Activated CD8-positive, alpha-beta T cell treated with anti-CD3 and anti-CD28 coated beads for 36 hours (primary cell): ENCODE measurements around the gene TSN. TPM values are rescaled to one million over a fixed set of nuclear protein-coding genes. Genes with fewer than 3 reads are reported as not detected.

Experiments
- ATAC-seq: fragments of 200-7000 bp; cut with Tn5 transposase; one replicate; pipeline ENCODE4 v1.10.0; 2021; ENCODE audit warnings: mild to moderate bottlenecking, moderate library complexity
- CTCF ChIA-PET: fragments of 350-600 bp; sonication (Branson Sonifier 250); formaldehyde crosslinking; loops from one replicate; lab custom pipeline; 2021; ENCODE audit warnings: antibody characterized with exemption; lab: Charles Lee
- POLR2A ChIA-PET: fragments of 350-600 bp; sonication (Branson Sonifier 250); formaldehyde crosslinking; loops from one replicate; lab custom pipeline; 2021; ENCODE audit warnings: antibody characterized with exemption; lab: Charles Lee
- DNase-seq: peaks from one replicate; pipeline ENCODE4 v3.0.0-alpha.2; 2020
- H3K27ac Mint-ChIP-seq: one replicate; pipeline ENCODE4 v1.8.0; 2021; ENCODE audit warnings: mild to moderate bottlenecking, mixed read lengths
- H3K27me3 Mint-ChIP-seq: one replicate; pipeline ENCODE4 v1.8.0; 2021; ENCODE audit warnings: mixed read lengths
- H3K36me3 Mint-ChIP-seq: one replicate; pipeline ENCODE4 v1.8.0; 2021; ENCODE audit warnings: low read depth, mixed read lengths
- H3K4me1 Mint-ChIP-seq: one replicate; pipeline ENCODE4 v1.8.0; 2021; ENCODE audit warnings: low read depth, mixed read lengths
- H3K4me3 Mint-ChIP-seq: one replicate; pipeline ENCODE4 v1.8.0; 2021; ENCODE audit warnings: mild to moderate bottlenecking, moderate library complexity, mixed read lengths
- H3K9me3 Mint-ChIP-seq: one replicate; pipeline ENCODE4 v1.8.0; 2021; ENCODE audit warnings: mixed read lengths
- intact Hi-C: fragments of 100-400 bp; cut with micrococcal nuclease; formaldehyde crosslinking; loops from one replicate; pipeline ENCODE4 v1.10.0; 2022
- total RNA-seq, 2 experiments: library from RNA; stranded (reverse); gene quantifications; one replicate each; pipeline ENCODE4 v1.2.3, GENCODE V29; 2021
- TF ChIP-seq, protein P1 (sequence below): fragments of 200-600 bp; IDR thresholded peaks from one replicate; pipeline ENCODE4 v1.8.0; 2022; ENCODE audit warnings: antibody characterized with exemption, mild to moderate bottlenecking

The TSN gene
- total RNA-seq, 2 experiments from 2014 or later, result 55.9 to 58.1 TPM

DNA sequence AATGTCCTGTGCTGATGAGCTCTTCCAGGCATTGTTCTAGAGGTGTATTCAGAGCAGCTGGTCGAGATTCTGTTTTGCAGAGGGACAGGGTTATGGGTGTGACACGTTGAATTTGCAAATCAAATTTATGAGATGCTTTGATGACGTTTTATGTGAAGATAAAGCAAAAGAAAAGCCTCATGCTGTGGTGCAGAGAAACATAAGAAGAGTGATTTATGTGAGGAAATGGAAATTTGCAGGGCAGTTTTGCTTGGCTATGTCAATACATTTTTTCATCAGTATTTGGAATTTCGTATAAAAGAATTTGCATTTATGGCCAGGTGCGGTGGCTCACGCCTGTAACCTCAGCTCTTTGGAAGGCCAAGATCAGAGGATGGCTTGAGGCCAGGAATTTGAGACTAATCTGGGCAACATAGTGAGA is 36.4 kb downstream of the TSN start:
- Mint-ChIP-seq H3K36me3 (no peaks in the 10 kb centered on the region), H3K9me3 (no peaks in the 10 kb centered on the region), H3K4me3 (no peak overlapping the region), H3K27ac (no peak overlapping the region), H3K4me1 (no peaks in the 10 kb centered on the region), H3K27me3 (peaks cover 2% of the 10 kb centered on the region)
- CTCF ChIA-PET, result no interaction called here
- intact Hi-C loops, result no loop called here
- POLR2A ChIA-PET, result no interaction called here
- ATAC-seq (no peak), DNase-seq (no peak)
- TF ChIP-seq, protein P1, sequence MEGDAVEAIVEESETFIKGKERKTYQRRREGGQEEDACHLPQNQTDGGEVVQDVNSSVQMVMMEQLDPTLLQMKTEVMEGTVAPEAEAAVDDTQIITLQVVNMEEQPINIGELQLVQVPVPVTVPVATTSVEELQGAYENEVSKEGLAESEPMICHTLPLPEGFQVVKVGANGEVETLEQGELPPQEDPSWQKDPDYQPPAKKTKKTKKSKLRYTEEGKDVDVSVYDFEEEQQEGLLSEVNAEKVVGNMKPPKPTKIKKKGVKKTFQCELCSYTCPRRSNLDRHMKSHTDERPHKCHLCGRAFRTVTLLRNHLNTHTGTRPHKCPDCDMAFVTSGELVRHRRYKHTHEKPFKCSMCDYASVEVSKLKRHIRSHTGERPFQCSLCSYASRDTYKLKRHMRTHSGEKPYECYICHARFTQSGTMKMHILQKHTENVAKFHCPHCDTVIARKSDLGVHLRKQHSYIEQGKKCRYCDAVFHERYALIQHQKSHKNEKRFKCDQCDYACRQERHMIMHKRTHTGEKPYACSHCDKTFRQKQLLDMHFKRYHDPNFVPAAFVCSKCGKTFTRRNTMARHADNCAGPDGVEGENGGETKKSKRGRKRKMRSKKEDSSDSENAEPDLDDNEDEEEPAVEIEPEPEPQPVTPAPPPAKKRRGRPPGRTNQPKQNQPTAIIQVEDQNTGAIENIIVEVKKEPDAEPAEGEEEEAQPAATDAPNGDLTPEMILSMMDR, result no peak

DNA sequence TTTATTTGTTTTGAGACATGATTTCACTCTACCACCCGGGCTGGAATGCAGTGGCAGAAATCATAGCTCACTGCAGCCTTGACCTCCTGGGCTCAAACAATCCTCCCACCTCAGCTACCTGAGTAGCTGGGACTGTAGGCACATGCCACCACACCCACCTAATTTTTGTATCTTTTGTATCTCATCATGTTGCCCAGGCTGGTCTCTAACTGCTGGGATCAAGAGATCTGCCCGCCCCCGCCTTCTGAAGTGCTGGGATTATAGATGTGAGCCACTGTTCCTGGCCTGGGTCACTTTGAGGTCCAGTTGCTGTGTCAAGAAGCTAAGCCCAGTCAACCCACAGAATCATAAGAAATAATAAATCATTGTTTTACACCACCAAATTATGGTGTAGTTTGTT is 38.4 kb downstream of the TSN start:
- Mint-ChIP-seq H3K4me3 (no peak overlapping the region), H3K9me3 (no peaks in the 10 kb centered on the region), H3K27ac (no peak overlapping the region), H3K36me3 (no peaks in the 10 kb centered on the region), H3K4me1 (no peaks in the 10 kb centered on the region), H3K27me3 (peaks cover 1% of the 10 kb centered on the region)
- intact Hi-C loops, result no loop called here
- ChIA-PET CTCF (no interaction called here), POLR2A (no interaction called here)
- no peak for ATAC-seq
- TF ChIP-seq, protein P1, result no peak
- DNase-seq, result no peak

DNA sequence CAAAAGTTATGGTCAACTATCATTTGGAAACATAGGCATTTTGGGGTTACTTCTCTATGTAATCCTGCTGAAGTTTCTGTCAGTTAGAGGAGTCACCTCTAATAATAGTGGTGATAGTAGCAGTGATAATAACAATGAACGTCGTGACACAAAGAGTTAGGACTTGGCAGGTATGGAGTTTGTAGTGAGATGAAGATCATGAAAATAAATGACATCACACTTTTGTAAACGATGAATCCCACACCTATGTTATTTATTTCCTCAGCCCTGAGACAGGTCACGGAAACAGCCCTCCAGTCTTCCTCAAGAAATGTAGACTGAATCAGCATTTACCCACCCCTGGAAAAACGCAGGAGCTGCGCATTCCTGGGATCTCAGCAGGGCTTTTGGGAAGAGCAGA is 38.8 kb downstream of the TSN start:
- intact Hi-C loops, result no loop called here
- H3K9me3 Mint-ChIP-seq, result no peaks in the 10 kb centered on the region
- POLR2A ChIA-PET, result no interaction called here

DNA sequence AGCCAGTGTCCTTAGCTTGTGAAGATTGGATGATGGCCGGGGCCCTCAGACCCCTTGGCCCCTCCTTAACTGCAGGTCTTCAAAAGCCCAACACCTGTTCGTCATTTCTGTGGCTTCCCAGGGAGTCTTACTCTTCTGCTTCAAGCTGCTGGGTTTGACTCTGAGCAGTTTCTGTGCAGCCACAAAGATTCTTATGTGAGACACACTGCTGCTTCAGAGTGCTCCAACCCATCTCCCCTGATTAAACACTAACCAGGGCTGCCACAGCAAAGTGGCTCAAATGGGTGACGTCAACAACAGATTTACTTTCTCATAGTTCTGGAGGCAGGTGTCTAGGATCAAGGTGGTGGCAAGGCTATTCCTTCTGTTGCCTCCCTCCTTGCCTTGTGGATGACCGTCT is 40.8 kb downstream of the TSN start:
- no peaks in the 10 kb centered on the region for H3K4me1 Mint-ChIP-seq
- ChIA-PET POLR2A (no interaction called here), CTCF (interaction anchor here (2.1 kb wide), 1 partner anchor 15 kb away, joined by 8 read pairs; no protein-coding TSS in a partner anchor)
- no peaks in the 10 kb centered on the region for H3K27me3 Mint-ChIP-seq
- peaks cover under 1% of the 10 kb centered on the region for H3K9me3 Mint-ChIP-seq
- DNase-seq, result no peak
- no peak overlapping the region for H3K27ac Mint-ChIP-seq
- ATAC-seq, result no peak
- TF ChIP-seq, protein P1, result no peak
- intact Hi-C loops, result no loop called here
- H3K36me3 Mint-ChIP-seq, result no peaks in the 10 kb centered on the region
- H3K4me3 Mint-ChIP-seq, result no peak overlapping the region

More for the DNA sequence above, 38.8 kb downstream of the TSN start:
- DNase-seq (no peak), ATAC-seq (no peak)
- Mint-ChIP-seq H3K4me1 (no peaks in the 10 kb centered on the region), H3K27me3 (no peaks in the 10 kb centered on the region), H3K4me3 (no peak overlapping the region), H3K27ac (no peak overlapping the region), H3K36me3 (no peaks in the 10 kb centered on the region)
- TF ChIP-seq, protein P1, result no peak
- CTCF ChIA-PET, result no interaction called here

DNA sequence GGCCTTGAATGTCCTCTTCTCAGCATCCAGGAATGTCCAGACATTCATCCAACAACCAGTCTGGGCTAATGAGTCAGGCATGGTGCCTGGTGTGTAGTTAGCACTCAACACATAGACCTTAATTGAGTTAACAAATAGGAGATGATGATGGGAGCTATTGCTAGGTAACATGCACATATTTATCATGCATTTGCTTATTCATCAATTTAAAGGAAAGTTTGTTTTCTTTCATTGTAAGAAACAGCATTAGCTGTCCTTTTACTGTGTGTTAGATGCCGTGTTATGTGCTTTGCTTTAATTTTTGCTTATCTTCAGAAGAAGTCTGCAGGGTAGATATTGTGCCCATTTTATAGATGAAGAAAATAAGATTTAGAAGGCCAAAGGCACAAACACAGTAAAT is 43.2 kb downstream of the TSN start:
- ChIA-PET CTCF (no interaction called here), POLR2A (no interaction called here)
- intact Hi-C loops, result no loop called here
- Mint-ChIP-seq H3K4me1 (no peaks in the 10 kb centered on the region), H3K4me3 (no peak overlapping the region), H3K27me3 (no peaks in the 10 kb centered on the region), H3K27ac (no peak overlapping the region), H3K9me3 (peaks cover 11% of the 10 kb centered on the region), H3K36me3 (no peaks in the 10 kb centered on the region)
- no peak for DNase-seq
- ATAC-seq, result no peak
- TF ChIP-seq, protein P1, result no peak
